DOHH2 (cell line): ENCODE results near the gene MRTFA.

Experiments used
- CTCF ChIP-seq: fragments of 200-600 bp; sonication (generic); IDR thresholded peaks from one replicate; pipeline ENCODE4 v1.5.1; 2014; ENCODE audit warnings: antibody characterized with exemption, mild to moderate bottlenecking, low read depth, low read length; ENCODE audit not compliant: poor library complexity, severe bottlenecking
- EZH2phosphoT487 ChIP-seq: fragments of 200-600 bp; sonication (generic); IDR thresholded peaks from 2 replicates; pipeline ENCODE4 v1.6.1; 2017; ENCODE audit warnings: borderline replicate concordance, mild to moderate bottlenecking, antibody characterized with exemption, low read length, moderate library complexity, mixed read lengths

GRCh38 chr22:40526960-40527359, 109.6 kb downstream of the MRTFA start:
- TF ChIP-seq CTCF (no peak), EZH2phosphoT487 (no peak)
